K562 (cell line): ENCODE data around the gene IDS.

Experiments used
- BACH1 ChIP-seq: fragments of 200-800 bp; sonication (Bioruptor generic); IDR thresholded peaks from 2 replicates; pipeline ENCODE4 v1.6.1; 2016; ENCODE audit warnings: missing genetic modification characterization, missing compliant biosample characterization
- CEBPB ChIP-seq: fragments of 450-650 bp; IDR thresholded peaks from 2 replicates; pipeline ENCODE4 v1.6.1; 2016; ENCODE audit warnings: missing genetic modification characterization, missing compliant biosample characterization
- E2F4 ChIP-seq: sonication (generic); formaldehyde crosslinking; IDR thresholded peaks from 2 replicates; pipeline ENCODE4 v1.8.0; 2022; ENCODE audit warnings: mild to moderate bottlenecking, low read depth, missing genetic modification reagents
- GTF3C2 ChIP-seq: IDR thresholded peaks from 3 replicates; pipeline ENCODE4 v1.6.1; 2011; ENCODE audit warnings: borderline replicate concordance, mild to moderate bottlenecking, moderate library complexity; ENCODE audit not compliant: insufficient read length; ENCODE audit errors: extremely low read depth
- KDM1A ChIP-seq, 2 experiments: fragments of 450-650 bp; IDR thresholded peaks; 2 replicates each; pipeline ENCODE4 v1.6.1; 2016; ENCODE audit warnings: mild to moderate bottlenecking in 2 of 2
- KLF16 ChIP-seq: IDR thresholded peaks from 2 replicates; pipeline ENCODE4 v1.6.1; 2016; ENCODE audit warnings: antibody characterized with exemption
- NONO ChIP-seq, 2 experiments: fragments of 200-400 bp in 1 of 2; fragments of 450-650 bp in 1 of 2; formaldehyde crosslinking in 1 of 2; IDR thresholded peaks; 2 replicates each; pipeline ENCODE4 v1.6.1; 2017; ENCODE audit warnings: low read depth in 2 of 2, mild to moderate bottlenecking in 2 of 2, moderate library complexity in 2 of 2, low read length in 1 of 2
- NR4A1 ChIP-seq, 2 experiments: fragments of 250-450 bp in 1 of 2; fragments of 450-650 bp in 1 of 2; sonication (Bioruptor Pico) in 1 of 2; IDR thresholded peaks; 2 replicates each; pipeline versions ENCODE4 v1.4.0 to v1.6.1; 2016 to 2020; ENCODE audit warnings: mild to moderate bottlenecking in 2 of 2, missing compliant biosample characterization in 1 of 2, missing genetic modification characterization in 1 of 2, moderate library complexity in 1 of 2
- POLR2A ChIP-seq: fragments of 450-650 bp; conservative IDR thresholded peaks from 2 replicates; pipeline ENCODE4 v1.6.1; 2016
- ZNF644 ChIP-seq: fragments of 200-800 bp; sonication (Bioruptor generic); IDR thresholded peaks from 2 replicates; pipeline ENCODE4 v1.6.1; 2016; ENCODE audit warnings: low read depth, missing genetic modification characterization, missing compliant biosample characterization

- TF ChIP-seq NR4A1 (CRISPR knock-in tag; IDR thresholded peaks at IDR 0.05) (no peak), NR4A1 (tag; IDR thresholded peaks at IDR 0.05) (no peak), E2F4 (no peak), NONO (IDR thresholded peaks at IDR 0.05; ENCODE audit: low read depth in 2 of 2, low read length in 1 of 2) (no peak), CEBPB (tag) (no peak), GTF3C2 (no peak), ZNF644 (tag) (no peak), POLR2A (no peak), KDM1A (IDR thresholded peaks at IDR 0.05) (no peak), KLF16 (no peak), BACH1 (tag) (no peak)
Measured at GRCh38 chrX:149494844-149495565, 10.1 kb downstream of the IDS start.
